MCF 10A (cell line): ENCODE results near the gene LHX1. TPM values are rescaled to one million over a fixed set of nuclear protein-coding genes. Genes with fewer than 3 reads are reported as not detected.

Experiments used
- BruUV-seq: library from RNA; stranded (reverse); fragments of 400-500 nt; replicated peaks from 2 replicates; lab custom pipeline; 2021; lab: Mats Ljungman, UMichigan
- CTCF ChIA-PET: fragments of 300-600 bp; sonication (Branson Sonifier 250); formaldehyde crosslinking; extraction: SDS; loops from one replicate; lab custom pipeline; 2021; ENCODE audit warnings: antibody characterized with exemption, inconsistent platforms; lab: Yijun Ruan, JAX
- POLR2A ChIA-PET: fragments of 300-600, 350-650 bp; sonication (Branson Sonifier 250); formaldehyde crosslinking; extraction: SDS; loops from one replicate; lab custom pipeline; 2020; ENCODE audit warnings: antibody characterized with exemption, inconsistent platforms; lab: Yijun Ruan, JAX
- DNase-seq: peaks from one replicate; pipeline ENCODE4 v3.0.0-alpha.2; 2018; ENCODE audit not compliant: unreplicated experiment
- H3K27ac Mint-ChIP-seq: one replicate; pipeline ENCODE4 v1.8.0; 2022; ENCODE audit warnings: mild to moderate bottlenecking, low read depth, mixed read lengths; ENCODE audit not compliant: unreplicated experiment
- H3K27me3 Mint-ChIP-seq: one replicate; pipeline ENCODE4 v1.8.0; 2022; ENCODE audit warnings: mixed read lengths; ENCODE audit not compliant: insufficient read depth, unreplicated experiment
- H3K36me3 Mint-ChIP-seq: one replicate; pipeline ENCODE4 v1.8.0; 2022; ENCODE audit warnings: mild to moderate bottlenecking, moderate library complexity, mixed read lengths; ENCODE audit not compliant: insufficient read depth, unreplicated experiment
- H3K4me1 Mint-ChIP-seq: one replicate; pipeline ENCODE4 v1.8.0; 2022; ENCODE audit warnings: mixed read lengths; ENCODE audit not compliant: insufficient read depth, unreplicated experiment
- H3K4me3 Mint-ChIP-seq: one replicate; pipeline ENCODE4 v1.8.0; 2022; ENCODE audit warnings: mild to moderate bottlenecking, moderate library complexity, mixed read lengths; ENCODE audit not compliant: unreplicated experiment
- H3K9me3 Mint-ChIP-seq: one replicate; pipeline ENCODE4 v1.8.0; 2022; ENCODE audit warnings: mixed read lengths; ENCODE audit not compliant: unreplicated experiment
- CTCF ChIP-seq: fragments of 200-600 bp; IDR thresholded peaks from one replicate; pipeline ENCODE4 v1.8.0; 2022; ENCODE audit warnings: antibody characterized with exemption, mild to moderate bottlenecking; ENCODE audit not compliant: unreplicated experiment
- intact Hi-C: fragments of 100-400 bp; cut with micrococcal nuclease; formaldehyde crosslinking; loops from 2 replicates; pipeline ENCODE4 v1.14.1; 2022
- total RNA-seq: library from RNA; stranded (reverse); gene quantifications from 2 replicates; pipeline ENCODE4 v1.2.3, GENCODE V29; 2022

Gene LHX1
- total RNA-seq, 1 experiment from 2014 or later, result not detected

- BruUV-seq, result TSS peak; percentile 26
- Mint-ChIP-seq H3K36me3 (peaks cover 32% of the 10 kb centered on the region), H3K9me3 (no peaks in the 10 kb centered on the region), H3K4me1 (peaks cover 30% of the 10 kb centered on the region), H3K4me3 (peak overlapping the region; percentile 79), H3K27me3 (no peaks in the 10 kb centered on the region), H3K27ac (peak overlapping the region; percentile 99)
- no peak for TF ChIP-seq CTCF
- ChIA-PET CTCF (interaction anchor here (0.9 to 1.1 kb wide), 2 partner anchors 9 to 98 kb away, joined by 3 to 5 read pairs; no protein-coding TSS in a partner anchor), POLR2A (interaction anchor here (0.6 to 3.3 kb wide), 27 partner anchors 8 to 415 kb away, joined by 3 to 25 read pairs (median 5); partner anchors contain the start of genes DHRS11, LHX1 and MRM1)
- intact Hi-C loops, result no loop called here
- peak; percentile 26 for DNase-seq
Observed at GRCh38 chr17:36949461-36949927, 12.2 kb downstream of the LHX1 start.

GRCh38 chr17:36950027-36950426 is 12.8 kb downstream of the LHX1 start:
- H3K4me3 Mint-ChIP-seq, result peak overlapping the region; percentile 79
- peak overlapping the region; percentile 99 for H3K27ac Mint-ChIP-seq
- H3K36me3 Mint-ChIP-seq, result peaks cover 36% of the 10 kb centered on the region
- intact Hi-C loops, result no loop called here
- TF ChIP-seq CTCF, result no peak
- no peak for DNase-seq
- CTCF ChIA-PET, result no interaction called here
- peaks cover 30% of the 10 kb centered on the region for H3K4me1 Mint-ChIP-seq
- no peaks in the 10 kb centered on the region for H3K27me3 Mint-ChIP-seq
- H3K9me3 Mint-ChIP-seq, result no peaks in the 10 kb centered on the region
- POLR2A ChIA-PET, result interaction anchor here (0.6 to 3.3 kb wide), 12 partner anchors 7 to 239 kb away, joined by 3 to 25 read pairs (median 7); no protein-coding TSS in a partner anchor
- BruUV-seq, result no TSS peak

- no peak for DNase-seq
- TF ChIP-seq CTCF, result no peak
- H3K27ac Mint-ChIP-seq, result no peak overlapping the region
- ChIA-PET POLR2A (interaction anchor here (0.7 to 3.3 kb wide), 4 partner anchors 9 to 348 kb away, joined by 3 to 18 read pairs (median 6); no protein-coding TSS in a partner anchor), CTCF (interaction anchor here (0.6 to 0.9 kb wide), 6 partner anchors 38 to 348 kb away, joined by 3 to 4 read pairs (median 3); no protein-coding TSS in a partner anchor)
- peaks cover 48% of the 10 kb centered on the region for H3K36me3 Mint-ChIP-seq
- peaks cover 30% of the 10 kb centered on the region for H3K4me1 Mint-ChIP-seq
- intact Hi-C loops, result no loop called here
- H3K9me3 Mint-ChIP-seq, result no peaks in the 10 kb centered on the region
- H3K27me3 Mint-ChIP-seq, result no peaks in the 10 kb centered on the region
- peak overlapping the region; percentile 79 for H3K4me3 Mint-ChIP-seq
- BruUV-seq, result no TSS peak
Observed at GRCh38 chr17:36951084-36951789, 14.0 kb downstream of the LHX1 start.

- no TSS peak for BruUV-seq
- Mint-ChIP-seq H3K36me3 (peaks cover 33% of the 10 kb centered on the region), H3K9me3 (no peaks in the 10 kb centered on the region), H3K4me1 (peaks cover 23% of the 10 kb centered on the region), H3K27ac (no peak overlapping the region), H3K27me3 (no peaks in the 10 kb centered on the region), H3K4me3 (no peak overlapping the region)
- intact Hi-C loops, result no loop called here
- CTCF ChIA-PET, result interaction anchor here (0.7 to 1.2 kb wide), 3 partner anchors 9 to 369 kb away, joined by 3 to 4 read pairs (median 3); no protein-coding TSS in a partner anchor
- POLR2A ChIA-PET, result interaction anchor here (0.6 to 2.8 kb wide), 4 partner anchors 9 to 93 kb away, joined by 3 to 18 read pairs (median 4); partner anchors contain the start of gene AATF
- TF ChIP-seq CTCF, result no peak
- DNase-seq, result no peak
Observed at GRCh38 chr17:36971508-36971907, 34.2 kb downstream of the LHX1 start.
